Measurements from ENCODE around the gene MTG2.

DNA sequence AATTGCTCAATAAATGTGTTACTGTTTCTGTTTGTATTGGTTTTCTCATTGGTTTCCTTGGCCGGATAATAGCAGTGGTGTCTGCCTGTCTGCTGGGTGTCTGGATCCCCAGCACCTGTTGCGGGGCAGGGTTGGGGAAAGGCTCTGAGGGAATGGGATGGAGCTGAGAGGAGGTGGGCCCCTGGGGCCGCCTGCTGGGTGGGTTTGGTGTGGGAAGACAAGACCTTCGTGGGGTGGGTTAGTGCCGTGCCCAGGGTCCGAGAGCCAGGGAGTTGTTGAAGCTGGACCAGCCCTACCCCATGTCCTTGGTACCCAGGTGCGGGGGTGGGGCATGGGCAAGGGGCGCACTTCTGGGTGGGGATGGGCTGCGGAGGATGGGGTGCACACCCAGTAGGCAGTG is 35.3 kb upstream of the MTG2 start:
- TF ChIP-seq, protein P1, sequence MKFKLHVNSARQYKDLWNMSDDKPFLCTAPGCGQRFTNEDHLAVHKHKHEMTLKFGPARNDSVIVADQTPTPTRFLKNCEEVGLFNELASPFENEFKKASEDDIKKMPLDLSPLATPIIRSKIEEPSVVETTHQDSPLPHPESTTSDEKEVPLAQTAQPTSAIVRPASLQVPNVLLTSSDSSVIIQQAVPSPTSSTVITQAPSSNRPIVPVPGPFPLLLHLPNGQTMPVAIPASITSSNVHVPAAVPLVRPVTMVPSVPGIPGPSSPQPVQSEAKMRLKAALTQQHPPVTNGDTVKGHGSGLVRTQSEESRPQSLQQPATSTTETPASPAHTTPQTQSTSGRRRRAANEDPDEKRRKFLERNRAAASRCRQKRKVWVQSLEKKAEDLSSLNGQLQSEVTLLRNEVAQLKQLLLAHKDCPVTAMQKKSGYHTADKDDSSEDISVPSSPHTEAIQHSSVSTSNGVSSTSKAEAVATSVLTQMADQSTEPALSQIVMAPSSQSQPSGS (IDR thresholded peaks at IDR 0.05; ENCODE audit: low read length), result no peak
- TF ChIP-seq, protein P2, sequence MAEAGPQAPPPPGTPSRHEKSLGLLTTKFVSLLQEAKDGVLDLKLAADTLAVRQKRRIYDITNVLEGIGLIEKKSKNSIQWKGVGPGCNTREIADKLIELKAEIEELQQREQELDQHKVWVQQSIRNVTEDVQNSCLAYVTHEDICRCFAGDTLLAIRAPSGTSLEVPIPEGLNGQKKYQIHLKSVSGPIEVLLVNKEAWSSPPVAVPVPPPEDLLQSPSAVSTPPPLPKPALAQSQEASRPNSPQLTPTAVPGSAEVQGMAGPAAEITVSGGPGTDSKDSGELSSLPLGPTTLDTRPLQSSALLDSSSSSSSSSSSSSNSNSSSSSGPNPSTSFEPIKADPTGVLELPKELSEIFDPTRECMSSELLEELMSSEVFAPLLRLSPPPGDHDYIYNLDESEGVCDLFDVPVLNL (IDR thresholded peaks at IDR 0.05; ENCODE audit: low read depth, low read length), result no peak
- TF ChIP-seq, protein P3, sequence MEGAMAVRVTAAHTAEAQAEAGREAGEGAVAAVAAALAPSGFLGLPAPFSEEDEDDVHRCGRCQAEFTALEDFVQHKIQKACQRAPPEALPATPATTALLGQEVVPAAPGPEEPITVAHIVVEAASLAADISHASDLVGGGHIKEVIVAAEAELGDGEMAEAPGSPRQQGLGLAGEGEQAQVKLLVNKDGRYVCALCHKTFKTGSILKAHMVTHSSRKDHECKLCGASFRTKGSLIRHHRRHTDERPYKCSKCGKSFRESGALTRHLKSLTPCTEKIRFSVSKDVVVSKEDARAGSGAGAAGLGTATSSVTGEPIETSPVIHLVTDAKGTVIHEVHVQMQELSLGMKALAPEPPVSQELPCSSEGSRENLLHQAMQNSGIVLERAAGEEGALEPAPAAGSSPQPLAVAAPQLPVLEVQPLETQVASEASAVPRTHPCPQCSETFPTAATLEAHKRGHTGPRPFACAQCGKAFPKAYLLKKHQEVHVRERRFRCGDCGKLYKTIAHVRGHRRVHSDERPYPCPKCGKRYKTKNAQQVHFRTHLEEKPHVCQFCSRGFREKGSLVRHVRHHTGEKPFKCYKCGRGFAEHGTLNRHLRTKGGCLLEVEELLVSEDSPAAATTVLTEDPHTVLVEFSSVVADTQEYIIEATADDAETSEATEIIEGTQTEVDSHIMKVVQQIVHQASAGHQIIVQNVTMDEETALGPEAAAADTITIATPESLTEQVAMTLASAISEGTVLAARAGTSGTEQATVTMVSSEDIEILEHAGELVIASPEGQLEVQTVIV (IDR thresholded peaks at IDR 0.05; ENCODE audit: borderline replicate concordance, partially characterized antibody), result no peak
- TF ChIP-seq, protein P4, sequence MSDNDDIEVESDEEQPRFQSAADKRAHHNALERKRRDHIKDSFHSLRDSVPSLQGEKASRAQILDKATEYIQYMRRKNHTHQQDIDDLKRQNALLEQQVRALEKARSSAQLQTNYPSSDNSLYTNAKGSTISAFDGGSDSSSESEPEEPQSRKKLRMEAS (IDR thresholded peaks at IDR 0.05; ENCODE audit: low read depth, low read length), result no peak
- TF ChIP-seq RAD51 (IDR thresholded peaks at IDR 0.05) (no peak), YY1 (IDR thresholded peaks at IDR 0.05; ENCODE audit: low read depth, low read length) (no peak)
- TF ChIP-seq, protein P5, sequence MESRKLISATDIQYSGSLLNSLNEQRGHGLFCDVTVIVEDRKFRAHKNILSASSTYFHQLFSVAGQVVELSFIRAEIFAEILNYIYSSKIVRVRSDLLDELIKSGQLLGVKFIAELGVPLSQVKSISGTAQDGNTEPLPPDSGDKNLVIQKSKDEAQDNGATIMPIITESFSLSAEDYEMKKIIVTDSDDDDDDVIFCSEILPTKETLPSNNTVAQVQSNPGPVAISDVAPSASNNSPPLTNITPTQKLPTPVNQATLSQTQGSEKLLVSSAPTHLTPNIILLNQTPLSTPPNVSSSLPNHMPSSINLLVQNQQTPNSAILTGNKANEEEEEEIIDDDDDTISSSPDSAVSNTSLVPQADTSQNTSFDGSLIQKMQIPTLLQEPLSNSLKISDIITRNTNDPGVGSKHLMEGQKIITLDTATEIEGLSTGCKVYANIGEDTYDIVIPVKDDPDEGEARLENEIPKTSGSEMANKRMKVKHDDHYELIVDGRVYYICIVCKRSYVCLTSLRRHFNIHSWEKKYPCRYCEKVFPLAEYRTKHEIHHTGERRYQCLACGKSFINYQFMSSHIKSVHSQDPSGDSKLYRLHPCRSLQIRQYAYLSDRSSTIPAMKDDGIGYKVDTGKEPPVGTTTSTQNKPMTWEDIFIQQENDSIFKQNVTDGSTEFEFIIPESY (IDR thresholded peaks at IDR 0.05), result no peak
- TF ChIP-seq, protein P6, sequence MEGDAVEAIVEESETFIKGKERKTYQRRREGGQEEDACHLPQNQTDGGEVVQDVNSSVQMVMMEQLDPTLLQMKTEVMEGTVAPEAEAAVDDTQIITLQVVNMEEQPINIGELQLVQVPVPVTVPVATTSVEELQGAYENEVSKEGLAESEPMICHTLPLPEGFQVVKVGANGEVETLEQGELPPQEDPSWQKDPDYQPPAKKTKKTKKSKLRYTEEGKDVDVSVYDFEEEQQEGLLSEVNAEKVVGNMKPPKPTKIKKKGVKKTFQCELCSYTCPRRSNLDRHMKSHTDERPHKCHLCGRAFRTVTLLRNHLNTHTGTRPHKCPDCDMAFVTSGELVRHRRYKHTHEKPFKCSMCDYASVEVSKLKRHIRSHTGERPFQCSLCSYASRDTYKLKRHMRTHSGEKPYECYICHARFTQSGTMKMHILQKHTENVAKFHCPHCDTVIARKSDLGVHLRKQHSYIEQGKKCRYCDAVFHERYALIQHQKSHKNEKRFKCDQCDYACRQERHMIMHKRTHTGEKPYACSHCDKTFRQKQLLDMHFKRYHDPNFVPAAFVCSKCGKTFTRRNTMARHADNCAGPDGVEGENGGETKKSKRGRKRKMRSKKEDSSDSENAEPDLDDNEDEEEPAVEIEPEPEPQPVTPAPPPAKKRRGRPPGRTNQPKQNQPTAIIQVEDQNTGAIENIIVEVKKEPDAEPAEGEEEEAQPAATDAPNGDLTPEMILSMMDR (IDR thresholded peaks at IDR 0.05 in 2 of 3, conservative IDR thresholded peaks at IDR 0.05 in 1 of 3; ENCODE audit: control insufficient read depth in 2 of 3, extremely low read depth in 1 of 3, insufficient read depth in 1 of 3, low read depth in 3 of 3, low read length in 3 of 3), result no peak

Measured in GM12878 (cell line).